ENCODE results near the gene MAD2L1BP. TPM values are rescaled to one million over a fixed set of nuclear protein-coding genes. Genes with fewer than 3 reads are reported as not detected.

Gene MAD2L1BP
- total RNA-seq, 1 donor from 2014 or later: 39.0 TPM

DNA sequence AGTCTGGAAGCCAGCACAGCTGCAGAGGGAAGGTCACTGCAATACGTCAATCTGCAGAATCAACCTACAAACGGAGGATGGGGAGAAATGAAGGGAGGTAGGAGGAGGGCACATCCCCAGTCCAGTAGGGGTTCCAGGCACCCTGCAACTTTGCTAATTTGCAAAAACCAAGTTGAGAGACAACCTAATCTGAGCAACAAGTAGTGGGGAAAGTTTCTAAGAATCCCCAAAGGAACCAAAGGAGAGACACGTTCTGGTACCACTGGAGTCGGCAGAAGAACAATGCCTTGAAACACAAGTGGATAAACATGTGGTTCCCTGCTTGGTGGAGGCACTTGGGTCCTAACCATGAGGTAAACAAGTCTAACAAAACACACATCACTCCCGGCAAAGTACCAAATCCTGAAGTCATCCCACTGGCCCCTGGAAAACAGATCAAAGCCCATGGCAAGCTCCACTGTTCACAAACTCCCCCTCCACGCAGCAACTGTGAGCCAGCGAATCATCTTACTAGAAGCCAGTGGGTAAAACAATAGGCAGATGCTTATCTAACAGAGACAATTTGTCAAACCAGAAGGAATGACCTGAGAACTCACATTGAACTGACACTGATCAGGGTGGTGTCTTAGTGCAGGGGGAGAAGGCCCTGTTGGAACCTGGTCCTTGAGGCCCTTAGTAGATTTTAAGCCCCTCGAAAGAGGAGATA, 47.2 kb downstream of the MAD2L1BP start:
- peaks cover 44% of the 10 kb centered on the region for H3K4me1 Mint-ChIP-seq (ENCODE audit: low read depth)
- H3K27ac Mint-ChIP-seq: no peak overlapping the region
- no peaks in the 10 kb centered on the region for H3K27me3 Mint-ChIP-seq (ENCODE audit: insufficient read depth)
- no peaks in the 10 kb centered on the region for H3K9me3 Mint-ChIP-seq
- DNase-seq (ENCODE audit: low spot score): no peak
- H3K4me3 Mint-ChIP-seq: no peak overlapping the region
- H3K36me3 Mint-ChIP-seq (ENCODE audit: low read depth): peaks cover 24% of the 10 kb centered on the region
- intact Hi-C loops (cut with micrococcal nuclease): no loop called here

DNA sequence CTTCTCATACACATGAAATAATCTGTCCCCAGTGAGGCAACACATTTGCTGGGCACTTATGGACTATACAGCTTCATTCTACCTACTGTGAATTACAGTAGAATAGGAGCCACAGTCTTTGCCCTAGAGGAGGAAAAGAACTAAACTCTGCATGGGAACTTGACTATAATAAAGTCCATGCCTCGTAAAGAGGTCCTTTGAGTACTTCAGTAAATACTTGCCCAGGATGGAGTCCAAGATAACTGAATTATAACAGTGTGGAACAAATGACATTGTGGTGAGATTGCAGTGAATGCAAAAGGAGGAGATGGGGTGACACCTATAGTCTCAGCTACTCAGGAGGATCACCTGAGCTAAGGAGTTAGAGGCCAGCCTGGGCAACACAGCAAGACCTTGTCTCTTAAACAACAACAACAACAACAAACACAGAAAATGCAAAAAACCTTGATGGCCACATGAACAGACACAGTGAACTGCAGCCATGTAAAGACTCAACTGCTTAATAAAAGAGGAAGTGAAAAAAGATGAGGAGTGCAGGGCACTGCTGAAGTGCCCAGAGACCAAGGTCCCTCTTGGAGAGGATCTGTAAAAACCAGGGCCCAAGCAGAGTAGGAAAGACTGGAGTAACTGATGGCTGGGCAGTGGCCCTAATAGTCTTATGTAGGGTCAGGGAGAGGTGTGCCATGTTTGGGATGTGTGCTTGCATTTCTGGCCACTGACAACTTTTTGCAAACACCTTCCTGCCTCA, 48.2 kb downstream of the MAD2L1BP start:
- H3K27me3 Mint-ChIP-seq (ENCODE audit: insufficient read depth): no peaks in the 10 kb centered on the region
- peaks cover 50% of the 10 kb centered on the region for H3K4me1 Mint-ChIP-seq (ENCODE audit: low read depth)
- H3K36me3 Mint-ChIP-seq (ENCODE audit: low read depth): peaks cover 21% of the 10 kb centered on the region
- DNase-seq (ENCODE audit: low spot score): no peak
- peak overlapping the region; percentile 42 for H3K27ac Mint-ChIP-seq
- H3K9me3 Mint-ChIP-seq: no peaks in the 10 kb centered on the region
- intact Hi-C loops (cut with micrococcal nuclease): no loop called here
- no peak overlapping the region for H3K4me3 Mint-ChIP-seq

GRCh38 chr6:43687079-43687436, 51.4 kb downstream of the MAD2L1BP start:
- H3K36me3 Mint-ChIP-seq (ENCODE audit: low read depth): peaks cover 15% of the 10 kb centered on the region
- peak overlapping the region; percentile 92 for H3K4me3 Mint-ChIP-seq
- H3K27me3 Mint-ChIP-seq (ENCODE audit: insufficient read depth): no peaks in the 10 kb centered on the region
- peaks cover 50% of the 10 kb centered on the region for H3K4me1 Mint-ChIP-seq (ENCODE audit: low read depth)
- H3K27ac Mint-ChIP-seq: peak overlapping the region; percentile 85
- intact Hi-C loops (cut with micrococcal nuclease): loop anchor here (1.0 to 5.0 kb wide), 7 partner anchors 17 to 110 kb away; partner anchors contain the start of genes GTPBP2, POLH, RSPH9 and VEGFA
- no peaks in the 10 kb centered on the region for H3K9me3 Mint-ChIP-seq
- DNase-seq (ENCODE audit: low spot score): no peak

- Mint-ChIP-seq H3K27ac (peak within 1 kb of the TSS; percentile 85), H3K4me1 (ENCODE audit: low read depth) (peaks cover 46% of the 10 kb centered on the region), H3K4me3 (peak within 1 kb of the TSS; percentile 92), H3K9me3 (no peaks in the 10 kb centered on the region), H3K27me3 (ENCODE audit: insufficient read depth) (no peaks in the 10 kb centered on the region), H3K36me3 (ENCODE audit: low read depth) (peaks cover 15% of the 10 kb centered on the region)
- DNase-seq (ENCODE audit: low spot score): peak; percentile 81
- intact Hi-C loops (cut with micrococcal nuclease): loop anchor here (1.0 to 5.0 kb wide), 7 partner anchors 17 to 110 kb away; partner anchors contain the start of genes GTPBP2, POLH, RSPH9 and VEGFA
Measured at GRCh38 chr6:43687437-43688347, 52.1 kb downstream of the MAD2L1BP start, which contains the start of gene MRPS18A. TSS of gene MRPS18A (minus strand) at chr6:43687791. CDS start at chr6:43687779, 12 bp downstream.

GRCh38 chr6:43689421-43689820, 53.8 kb downstream of the MAD2L1BP start:
- Mint-ChIP-seq H3K36me3 (ENCODE audit: low read depth) (peaks cover 8% of the 10 kb centered on the region), H3K27me3 (ENCODE audit: insufficient read depth) (peaks cover 5% of the 10 kb centered on the region), H3K4me3 (no peak overlapping the region), H3K4me1 (ENCODE audit: low read depth) (peaks cover 30% of the 10 kb centered on the region), H3K27ac (no peak overlapping the region), H3K9me3 (no peaks in the 10 kb centered on the region)
- intact Hi-C loops (cut with micrococcal nuclease): loop anchor here (5.0 kb wide), 1 partner anchor 112 kb away; the partner anchor contains the start of genes POLH and XPO5
- DNase-seq (ENCODE audit: low spot score): no peak

Other genes with a start within 250 kb of the MAD2L1BP start
- gene ABCC10, start 208.3 kb upstream of the MAD2L1BP start, total RNA-seq: 40.5 and 43.6 TPM in 2 replicates
- gene DLK2, start 180.3 kb upstream of the MAD2L1BP start, total RNA-seq: 1.5 and 2.0 TPM in 2 replicates
- 43.4 and 48.2 TPM in 2 replicates for gene TJAP1, start 158.3 kb upstream of the MAD2L1BP start, total RNA-seq
- 0.10 and 0.12 TPM in 2 replicates for gene LRRC73, start 125.5 kb upstream of the MAD2L1BP start, total RNA-seq
- gene YIPF3, start 118.9 kb upstream of the MAD2L1BP start, total RNA-seq: 60.2 and 62.5 TPM in 2 replicates
- gene POLR1C, start 118.8 kb upstream of the MAD2L1BP start, total RNA-seq: 85.8 and 98.0 TPM in 2 replicates
- gene XPO5, start 59.8 kb upstream of the MAD2L1BP start, total RNA-seq: 135 and 149 TPM in 2 replicates
- gene POLH, start 59.7 kb upstream of the MAD2L1BP start, total RNA-seq: 35.7 and 39.1 TPM in 2 replicates
- 72.4 and 73.0 TPM in 2 replicates for gene GTPBP2, start 6.6 kb upstream of the MAD2L1BP start, total RNA-seq
- not detected in 2 replicates for gene RSPH9, start 9.2 kb downstream of the MAD2L1BP start, total RNA-seq
- 55.0 and 55.9 TPM in 2 replicates for gene MRPS18A, start 52.0 kb downstream of the MAD2L1BP start, total RNA-seq
- gene VEGFA, start 134.4 kb downstream of the MAD2L1BP start, total RNA-seq: 42.3 and 43.2 TPM in 2 replicates

Data from activated T-helper 1 cell treated with anti-CD3 and anti-CD28 coated beads, Interleukin-12 subunit alpha, Interleukin-12 subunit beta, Interleukin-2, Interleukin-4 antibody, amounts not matched to agents 30 ng/mL and 10 ng/mL and 1 ng/mL, durations not matched to agents 14 hours and 24 hours and 36 hours (primary cell).